ENCODE measurements around the gene CEP128.
A peak's percentile ranks its signal among the peaks of the same experiment; 100 is the strongest.
"Not testable (repeated sequence)": the region's sequence is repeated elsewhere in the genome, so short reads cannot be mapped to it uniquely, and the experiment has no call there.

The CEP128 gene

DNA sequence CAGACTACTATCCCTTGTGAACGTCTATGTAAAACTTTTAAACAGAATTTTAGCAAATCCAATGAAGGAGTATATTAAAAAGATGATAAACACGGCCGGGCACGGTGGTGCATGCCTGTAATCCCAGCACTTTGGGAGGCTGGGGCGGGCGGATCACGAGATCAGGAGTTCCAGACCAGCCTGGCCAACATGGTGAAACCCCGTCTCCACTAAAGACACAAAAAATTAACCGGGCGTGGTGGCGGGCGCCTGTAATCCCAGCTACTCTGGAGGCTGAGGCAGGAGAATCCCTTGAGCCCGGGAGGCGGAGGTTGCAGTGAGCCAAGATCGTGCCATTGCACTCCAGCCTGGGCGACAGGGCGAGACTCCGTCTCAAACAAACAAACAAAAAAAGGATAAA lies 11.7 kb upstream of the CEP128 start:
- not testable (repeated sequence) for DNase-seq (ENCODE audit: low read depth)

DNA sequence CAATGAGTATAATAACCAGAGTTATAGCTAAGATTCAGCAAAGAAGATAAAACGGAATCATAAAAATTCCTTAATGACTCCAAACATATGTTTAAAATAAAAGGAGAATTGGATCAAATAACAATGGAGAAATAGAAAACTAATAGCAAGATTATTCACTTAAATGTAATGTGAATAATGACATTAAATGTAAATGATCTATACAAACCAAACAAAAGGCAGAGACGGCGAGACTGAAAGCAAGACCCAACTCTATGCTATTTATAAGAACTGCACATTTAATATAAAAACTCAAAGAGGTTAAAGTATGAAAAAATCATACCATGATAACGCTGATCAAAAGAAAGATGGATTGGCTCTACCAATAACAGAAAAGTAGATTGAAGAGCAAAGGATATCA lies 10.0 kb upstream of the CEP128 start:
- no peak for DNase-seq (ENCODE audit: low read depth)

DNA sequence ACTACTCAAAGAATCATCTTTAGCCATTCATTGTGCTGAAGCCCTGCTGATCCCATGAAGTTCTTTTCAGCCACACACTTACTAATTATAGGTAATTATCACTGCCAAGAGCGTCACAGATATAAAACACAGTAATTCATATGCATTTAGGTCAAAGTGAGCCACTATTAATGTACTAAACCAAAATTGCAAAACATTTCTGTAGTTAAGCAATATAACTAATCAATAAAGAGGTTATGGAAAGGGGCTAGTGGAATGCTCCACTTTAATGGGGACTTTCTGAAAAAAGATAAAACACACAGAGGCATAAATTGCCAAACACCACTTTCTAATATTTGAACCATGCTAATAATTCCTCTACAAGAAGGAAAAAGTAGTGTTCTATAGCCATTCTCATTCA lies 6.8 kb upstream of the CEP128 start:
- DNase-seq (ENCODE audit: low read depth): no peak

DNA sequence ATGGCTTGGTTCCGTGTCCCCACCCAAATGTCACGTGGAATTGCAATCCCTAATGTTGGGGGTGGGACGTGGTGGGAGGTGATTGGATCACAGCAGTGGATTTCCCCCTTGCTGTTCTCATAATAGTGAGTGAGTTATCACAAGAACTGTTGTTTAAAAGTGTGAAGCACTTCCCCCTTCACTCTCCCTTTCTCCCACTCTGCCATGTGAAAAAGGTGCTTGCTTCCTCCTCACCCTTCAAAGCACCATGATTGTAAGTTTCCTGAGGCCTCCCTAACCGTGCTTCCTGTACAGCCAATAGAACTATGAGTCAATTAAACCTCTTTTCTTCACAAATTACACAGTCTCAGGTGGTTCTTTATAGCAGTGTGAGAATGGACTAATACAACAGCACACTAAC lies 5.3 kb upstream of the CEP128 start:
- DNase-seq (ENCODE audit: low read depth): no peak

DNA sequence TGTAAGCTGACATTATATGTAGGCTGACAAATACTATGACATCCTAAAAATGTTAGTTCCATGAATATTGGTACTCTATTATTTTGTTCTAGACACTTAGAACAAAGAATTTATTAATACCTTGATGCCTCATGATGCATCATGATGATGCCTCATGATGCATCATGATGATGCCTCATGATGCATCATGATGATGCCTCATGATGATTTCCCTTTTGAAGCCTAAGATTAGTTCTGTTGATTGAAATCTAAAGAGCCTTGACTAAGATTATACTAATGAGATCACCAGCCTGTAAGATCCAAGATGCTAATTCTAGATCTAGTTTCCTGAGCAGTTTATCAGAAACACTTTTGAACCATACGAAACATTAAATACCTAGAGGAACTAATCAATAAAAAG lies 4.6 kb upstream of the CEP128 start:
- no peak for DNase-seq (ENCODE audit: low read depth)

GRCh38 chr14:80944861-80945617 lies 3.5 kb upstream of the CEP128 start:
- no peak for DNase-seq (ENCODE audit: low read depth)

- DNase-seq (ENCODE audit: low read depth): no peak
Measured at GRCh38 chr14:80942191-80942600, 658 bp upstream of the CEP128 start.

DNA sequence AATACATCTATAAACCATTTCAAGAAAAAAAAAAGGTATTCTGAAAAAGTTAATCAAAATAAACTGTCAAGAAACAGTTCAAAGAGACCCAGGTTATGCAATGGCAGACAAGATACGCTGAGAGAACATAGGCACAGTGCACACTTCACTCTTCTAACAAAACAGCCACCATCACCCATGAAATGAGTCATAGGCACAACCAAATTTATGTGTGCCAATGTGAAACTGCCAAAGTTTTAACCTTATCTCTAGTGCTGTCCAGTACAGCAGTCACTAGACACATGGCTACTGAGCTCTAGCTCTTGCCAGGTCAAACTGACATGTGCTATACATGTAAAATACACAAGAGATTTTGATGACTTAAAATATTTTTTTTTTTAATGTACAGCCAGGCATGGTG lies 1.4 kb downstream of the CEP128 start:
- DNase-seq (ENCODE audit: low read depth): no peak

GRCh38 chr14:80933686-80934085 lies 7.9 kb downstream of the CEP128 start:
- no peak for DNase-seq (ENCODE audit: low read depth)

GRCh38 chr14:80933282-80933681 lies 8.3 kb downstream of the CEP128 start:
- no peak for DNase-seq (ENCODE audit: low read depth)

- peak; percentile 93 for DNase-seq (ENCODE audit: low read depth)
Measured at GRCh38 chr14:80930836-80931389, 10.6 kb downstream of the CEP128 start.

DNA sequence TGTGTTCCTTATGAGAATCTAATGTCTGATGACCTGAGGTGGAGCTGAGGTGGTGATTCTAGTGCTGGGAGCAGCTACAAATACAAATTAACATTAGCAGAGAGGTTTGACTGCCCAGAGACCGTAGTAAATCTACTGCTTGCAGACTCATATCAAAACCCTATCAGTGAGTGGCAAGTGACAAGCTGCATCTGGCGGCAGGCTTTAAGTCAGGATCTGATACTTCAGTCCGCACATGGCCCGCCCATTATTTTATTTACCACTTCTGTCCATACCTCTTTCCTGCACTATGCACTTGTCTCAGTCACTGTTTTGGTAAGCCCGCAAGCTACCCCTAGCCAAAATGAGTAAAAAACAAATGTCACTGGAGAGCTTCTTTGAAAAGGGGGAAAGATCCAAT lies 11.4 kb downstream of the CEP128 start:
- DNase-seq (ENCODE audit: low read depth): no peak

DNA sequence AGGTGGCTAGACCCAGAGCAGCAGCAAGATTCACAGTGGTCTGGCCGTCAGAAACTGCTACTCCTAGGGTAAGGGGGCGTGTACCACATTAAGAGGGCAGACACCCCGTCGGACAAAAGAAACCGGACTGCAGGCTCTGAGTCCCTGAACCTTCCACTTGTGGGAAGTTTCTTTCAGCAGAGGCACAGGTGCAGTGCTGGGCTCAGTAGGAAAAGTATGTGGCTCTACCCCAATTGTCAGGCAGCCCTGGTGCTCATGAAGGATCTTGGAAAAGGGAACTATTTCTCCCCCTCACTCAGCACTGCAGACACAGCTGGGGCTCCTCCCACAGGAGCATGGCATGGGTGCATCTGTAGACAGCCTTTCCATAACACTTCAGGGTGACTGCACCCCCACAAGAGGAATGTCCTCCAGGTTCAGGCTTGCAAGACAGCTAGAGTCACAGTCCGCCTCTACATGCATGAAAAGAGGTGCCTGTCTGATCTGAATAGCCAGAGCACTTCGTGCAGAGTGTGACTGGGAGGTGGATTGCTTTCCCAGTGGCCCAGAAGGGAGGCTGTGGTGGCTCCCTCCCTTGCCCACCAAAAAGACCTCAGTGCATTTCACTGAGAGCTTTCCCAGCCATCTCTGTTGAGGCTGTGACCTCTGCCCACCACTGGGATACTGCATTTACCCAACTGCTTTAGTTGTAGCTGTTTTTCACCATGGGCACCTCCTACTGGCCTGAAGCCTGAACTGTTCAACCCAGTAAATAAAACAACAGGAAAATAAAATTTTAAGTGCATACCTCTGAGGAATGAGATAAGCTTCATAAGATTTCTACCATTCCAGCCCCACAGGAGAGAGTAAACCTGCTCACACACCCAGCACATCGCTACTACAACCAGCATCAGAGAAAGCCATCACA lies 14.2 kb downstream of the CEP128 start:
- no peak for DNase-seq (ENCODE audit: low read depth)

GRCh38 chr14:80926397-80927082 lies 15.0 kb downstream of the CEP128 start:
- DNase-seq (ENCODE audit: low read depth): no peak

DNA sequence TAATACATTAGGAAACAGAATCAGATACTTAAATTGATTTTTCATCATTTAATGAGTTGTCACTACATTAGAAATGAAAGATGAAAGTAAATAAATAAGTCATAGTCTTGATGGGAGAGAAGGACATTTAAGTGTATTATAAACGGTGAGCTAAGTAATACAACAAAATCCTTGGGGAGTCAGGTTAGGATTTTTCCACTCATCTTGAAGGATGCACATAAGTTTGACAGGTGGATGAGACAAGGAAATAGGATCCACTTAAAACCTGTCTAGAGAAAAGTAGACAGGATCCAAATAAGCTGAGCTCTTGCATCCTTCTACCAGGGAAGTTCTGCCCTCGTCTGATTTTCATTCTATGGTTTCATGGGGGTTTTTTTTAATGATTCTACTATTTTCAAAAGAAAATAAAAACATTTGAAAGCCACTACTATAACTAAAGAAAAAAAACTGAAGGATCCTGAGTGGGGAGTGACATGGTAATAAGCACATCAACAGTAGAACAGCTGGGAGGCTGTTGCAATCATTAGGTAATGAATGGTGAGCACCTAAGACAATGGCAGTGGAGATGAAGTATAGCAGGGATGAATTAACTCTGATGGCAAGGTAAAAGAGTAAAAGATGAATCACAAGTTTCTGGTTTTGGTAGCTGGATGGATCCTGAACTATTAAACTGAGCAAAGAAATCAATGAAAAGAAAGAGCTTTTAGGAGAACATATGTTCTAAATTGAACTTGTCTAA lies 17.0 kb downstream of the CEP128 start:
- DNase-seq (ENCODE audit: low read depth): no peak

DNA sequence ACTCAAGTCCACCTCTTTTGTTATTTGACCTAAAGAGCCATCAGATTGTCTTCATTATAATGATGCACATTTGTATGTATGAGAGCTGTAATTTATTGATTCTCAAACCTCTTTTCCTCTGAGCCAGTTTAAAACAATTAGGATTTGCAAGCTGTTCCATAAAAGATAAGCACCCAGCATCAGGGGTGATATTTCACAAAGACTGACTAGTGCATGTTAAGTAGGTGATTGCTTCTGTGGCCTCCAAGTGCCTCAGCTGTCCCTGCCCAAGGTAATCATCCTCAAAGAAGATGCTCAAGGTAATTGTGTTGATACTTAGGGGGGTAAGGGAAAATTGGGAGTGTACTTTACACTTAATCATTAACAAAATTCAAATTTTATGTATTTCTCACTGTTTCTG lies 18.2 kb downstream of the CEP128 start:
- no peak for DNase-seq (ENCODE audit: low read depth)

DNA sequence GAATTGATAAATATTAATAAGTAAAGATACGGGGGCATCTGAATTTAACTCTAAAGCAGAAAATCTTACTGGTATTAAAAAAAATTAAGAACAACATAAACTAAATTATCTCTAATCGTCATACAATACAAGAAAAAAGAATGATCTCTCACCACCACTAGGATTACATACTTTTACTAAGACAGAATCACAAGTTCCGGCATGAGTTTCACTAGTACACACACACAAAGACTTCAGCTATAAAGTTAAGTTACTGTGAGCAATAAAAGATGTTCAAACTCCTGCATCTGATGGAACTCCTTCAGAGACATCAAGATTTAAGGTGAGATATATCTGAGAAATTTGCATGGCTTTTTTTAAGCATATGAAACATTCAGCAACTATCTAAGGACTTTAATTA lies 21.9 kb downstream of the CEP128 start:
- DNase-seq (ENCODE audit: low read depth): no peak

DNA sequence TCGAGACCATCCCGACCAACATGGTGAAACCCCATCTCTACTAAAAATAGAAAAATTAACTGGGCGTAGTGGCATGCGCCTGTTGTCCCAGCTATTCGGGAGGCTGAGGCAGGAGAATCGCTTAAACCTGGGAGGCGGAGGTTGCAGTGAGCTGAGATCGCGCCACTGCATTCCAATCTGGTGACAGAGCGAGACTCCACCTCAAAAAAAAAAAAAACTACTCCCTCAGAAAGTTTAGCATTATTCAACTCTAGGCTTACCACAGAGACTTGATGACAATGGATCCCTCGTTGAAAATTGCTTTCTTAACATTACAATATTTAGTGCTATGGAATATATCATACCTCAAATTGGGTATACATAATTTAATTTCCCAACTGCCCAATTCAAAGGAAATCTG lies 29.5 kb downstream of the CEP128 start:
- not testable (repeated sequence) for DNase-seq (ENCODE audit: low read depth)

DNA sequence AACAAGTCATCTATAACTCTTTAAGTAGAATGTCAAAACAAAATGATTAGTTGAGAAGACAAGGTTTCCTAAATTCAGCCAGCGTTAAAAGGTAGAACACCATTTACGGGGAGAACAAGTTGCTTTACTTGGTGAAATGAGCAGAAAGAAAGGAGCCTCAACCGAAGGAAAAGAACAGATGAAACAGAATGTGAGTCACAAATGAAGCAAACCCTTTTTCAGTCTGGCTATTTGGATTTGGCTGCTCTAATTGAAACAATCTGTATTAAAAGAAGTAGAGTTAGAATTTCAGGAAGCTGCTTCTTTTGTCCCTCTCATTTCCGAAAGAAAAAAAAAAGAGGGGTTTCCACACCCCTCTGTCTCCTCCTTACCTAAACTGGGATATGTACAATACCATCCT lies 34.6 kb downstream of the CEP128 start:
- no peak for DNase-seq (ENCODE audit: low read depth)

- no peak for DNase-seq (ENCODE audit: low read depth)
Measured at GRCh38 chr14:80906336-80906735, 35.2 kb downstream of the CEP128 start.

DNA sequence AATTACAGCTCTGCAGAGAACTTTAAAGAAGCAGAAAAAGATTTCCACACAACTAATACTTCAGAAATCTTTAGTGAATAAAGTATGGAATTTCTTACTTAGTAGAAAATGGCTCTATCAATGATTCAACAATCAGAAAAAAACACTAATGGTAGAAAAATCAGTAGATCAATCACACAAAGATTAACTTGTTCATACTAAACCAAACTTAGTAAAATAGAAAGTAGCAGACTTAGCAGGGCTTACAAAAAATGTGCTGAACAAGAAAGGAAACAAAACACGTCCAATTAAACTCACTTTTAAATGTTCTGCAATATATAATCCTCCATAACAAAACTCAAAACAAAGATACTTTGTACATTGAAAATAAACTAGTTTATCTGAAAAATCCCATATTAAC lies 38.9 kb downstream of the CEP128 start:
- DNase-seq (ENCODE audit: low read depth): no peak

GRCh38 chr14:80901822-80902221 lies 39.7 kb downstream of the CEP128 start:
- DNase-seq (ENCODE audit: low read depth): no peak
